ENCODE measurements around the gene PAFAH2.

PAFAH2 gene

GRCh38 chr1:25997828-25998761, at the start of gene PAFAH2:
PAFAH2 (minus strand) TSS chr1:25998063; CDS start chr1:25990816, 7,247 bp downstream.
- DNase-seq (ENCODE audit: low read depth) = peak; percentile 99

- DNase-seq (ENCODE audit: low read depth) = no peak
Measured at GRCh38 chr1:26047278-26047874, 49.5 kb upstream of the PAFAH2 start.

DNA sequence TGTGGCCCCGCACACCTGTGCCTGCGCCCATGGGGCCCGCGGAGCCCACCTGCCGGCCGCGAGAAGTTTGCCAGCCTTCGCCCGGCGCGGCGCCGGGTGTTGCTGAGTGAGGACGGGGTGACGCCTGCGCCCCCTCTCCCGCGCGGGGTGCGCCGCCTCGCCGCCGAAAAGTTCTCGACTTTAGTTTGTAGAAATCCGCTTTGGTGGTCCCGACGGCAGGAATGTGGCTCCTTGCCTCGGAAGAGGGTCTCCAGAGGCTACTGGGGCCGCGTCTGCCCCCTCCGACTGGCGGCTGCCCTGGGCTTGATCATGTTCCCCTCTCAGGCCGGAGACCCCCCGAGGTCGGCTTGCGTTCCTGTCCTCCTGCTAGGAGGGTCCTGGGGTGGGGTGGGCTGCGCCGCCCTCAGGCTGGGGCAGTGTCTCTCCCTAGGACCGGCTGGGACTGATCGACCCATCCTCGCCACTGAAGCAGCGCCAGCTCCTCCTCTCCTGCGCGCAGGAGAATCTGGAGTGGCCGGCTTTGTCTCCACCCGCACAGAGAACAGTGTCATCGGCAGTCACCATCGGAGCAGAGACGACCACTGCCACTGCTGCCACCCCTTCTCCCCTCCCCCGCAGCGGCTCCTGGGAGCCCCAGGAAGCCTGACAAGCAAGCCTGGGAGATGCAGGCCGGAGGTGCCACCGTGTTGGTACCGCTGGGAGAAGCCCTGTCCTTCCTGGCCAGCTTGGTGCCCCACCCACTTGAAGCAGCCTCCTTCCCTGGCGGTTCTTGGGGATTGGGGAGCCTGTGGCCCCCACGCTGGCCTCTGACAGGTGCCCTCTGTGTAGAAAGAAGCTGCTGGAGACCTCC, 48.6 kb upstream of the PAFAH2 start:
- no peak for DNase-seq (ENCODE audit: low read depth)

GRCh38 chr1:26045722-26046245, 47.9 kb upstream of the PAFAH2 start, which contains the start of gene SLC30A2:
SLC30A2 (minus strand) TSS chr1:26046118; CDS start chr1:26045896, 222 bp downstream.
- DNase-seq (ENCODE audit: low read depth) = no peak

DNA sequence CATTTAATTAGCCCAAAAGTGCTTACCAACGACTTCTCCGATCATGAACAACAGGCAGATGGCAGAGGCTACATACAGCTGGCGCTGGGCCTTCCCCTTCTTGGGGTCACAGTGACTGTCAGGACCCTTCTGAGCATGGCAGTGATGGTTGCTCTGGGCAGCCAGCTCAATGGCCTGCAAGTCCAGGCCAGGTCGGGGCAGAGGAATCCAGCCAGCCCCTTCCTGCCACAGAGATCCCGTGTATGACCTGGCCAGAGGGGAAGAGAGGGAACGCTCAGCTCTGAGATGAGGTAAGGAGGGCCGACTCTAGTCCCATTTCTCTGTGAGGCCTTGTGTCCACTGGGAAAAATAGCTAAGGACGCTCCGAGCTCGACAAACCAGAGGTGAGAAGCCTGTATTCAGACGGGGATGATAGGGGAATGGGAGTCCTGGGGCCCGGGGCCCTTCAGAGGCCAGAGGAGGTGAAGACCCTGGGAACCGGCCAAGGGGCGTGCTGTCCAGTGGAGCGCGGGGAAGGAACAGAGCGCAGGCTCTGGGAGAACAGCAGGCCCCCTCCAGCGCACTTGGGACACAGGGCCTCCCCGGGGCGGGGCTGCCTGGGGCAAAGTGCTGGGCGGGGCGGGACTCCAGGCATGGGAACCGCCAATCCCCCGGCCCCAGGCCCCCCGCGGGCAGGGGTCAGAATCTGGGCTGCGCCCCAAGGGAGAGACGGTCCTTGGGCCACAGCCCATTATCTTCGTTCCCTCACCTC, 47.3 kb upstream of the PAFAH2 start:
- DNase-seq (ENCODE audit: low read depth) = no peak

DNA sequence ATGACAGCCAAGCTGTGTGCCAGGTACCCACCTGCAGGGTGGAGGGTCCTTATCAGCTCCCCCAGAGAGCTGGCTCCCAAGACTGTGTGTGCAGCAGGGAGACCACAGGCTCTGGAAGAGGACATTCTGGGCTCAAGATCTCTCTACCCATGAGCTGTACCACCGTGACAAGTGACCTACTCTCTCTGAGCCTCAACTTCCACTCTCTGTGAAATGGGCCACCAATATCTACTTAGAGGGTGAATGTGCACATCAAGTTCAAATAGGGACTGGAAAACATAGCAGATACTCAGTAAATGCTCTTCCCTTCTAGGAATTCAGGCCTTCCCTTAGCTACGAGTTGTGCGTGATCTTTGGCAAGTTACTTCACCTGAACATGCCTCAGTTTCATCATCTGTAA, 46.6 kb upstream of the PAFAH2 start:
- DNase-seq (ENCODE audit: low read depth) = no peak

- no peak for DNase-seq (ENCODE audit: low read depth)
Measured at GRCh38 chr1:26043765-26044164, 45.9 kb upstream of the PAFAH2 start.

DNA sequence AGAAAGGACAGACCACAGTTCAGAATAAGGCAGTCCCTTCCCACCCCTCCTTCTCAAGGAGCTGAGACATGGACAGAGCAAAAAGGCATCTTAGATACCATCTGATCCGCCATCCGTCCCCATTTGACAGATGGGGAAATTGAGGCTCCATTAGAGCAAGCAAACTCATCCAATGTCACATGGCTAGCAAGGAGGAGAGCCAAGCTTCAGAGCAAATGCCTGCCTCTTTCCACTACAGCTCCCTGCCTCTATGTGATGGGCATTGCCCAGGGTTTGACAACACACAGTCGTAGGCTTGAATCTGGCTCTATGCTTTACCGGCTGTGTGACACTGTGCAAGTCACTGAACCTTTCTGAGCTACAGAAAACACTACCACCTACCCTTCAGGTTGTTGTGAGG, 44.1 kb upstream of the PAFAH2 start:
- DNase-seq (ENCODE audit: low read depth) = no peak

DNA sequence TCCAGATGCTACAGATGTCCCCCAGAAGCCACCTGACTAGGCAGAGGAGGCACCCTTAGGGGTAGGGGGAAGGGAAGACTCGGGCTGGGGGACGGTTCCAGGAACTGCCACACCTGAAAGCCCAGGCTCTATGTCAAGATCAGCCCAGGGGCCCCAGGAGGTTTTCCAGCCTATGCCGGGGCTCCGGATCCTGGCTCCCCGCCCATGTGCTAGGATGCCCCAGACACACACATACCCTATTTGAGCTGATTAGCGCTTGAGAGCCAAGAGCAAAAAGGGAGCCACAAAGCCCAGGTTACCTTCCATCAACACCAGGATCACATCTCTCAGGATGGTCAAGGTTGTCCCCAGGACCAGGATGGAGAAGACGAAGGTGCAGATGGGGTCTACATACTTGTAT, 43.5 kb upstream of the PAFAH2 start:
- no peak for DNase-seq (ENCODE audit: low read depth)

- DNase-seq (ENCODE audit: low read depth) = no peak
Measured at GRCh38 chr1:26038904-26039303, 41.0 kb upstream of the PAFAH2 start.

DNA sequence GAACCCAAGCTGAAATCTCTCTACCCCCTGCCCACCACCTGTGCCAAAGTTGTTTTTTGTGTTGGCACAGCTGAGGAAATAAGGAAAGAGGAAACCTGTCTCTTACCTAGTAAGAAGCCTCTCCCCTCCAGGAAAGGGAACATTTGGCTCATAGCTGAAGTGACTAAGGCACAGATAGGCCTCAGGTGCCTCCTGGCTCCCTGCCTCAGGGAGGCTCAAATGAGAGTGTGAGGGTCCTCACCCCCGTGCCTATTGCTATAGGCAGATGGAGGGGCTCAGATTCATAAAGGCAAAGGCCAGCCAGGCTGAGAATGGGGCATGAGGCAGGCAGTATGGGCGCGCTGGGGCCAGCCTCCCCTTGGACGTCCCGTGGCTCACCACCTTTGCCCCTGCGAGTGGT, 40.6 kb upstream of the PAFAH2 start:
- DNase-seq (ENCODE audit: low read depth) = no peak

DNA sequence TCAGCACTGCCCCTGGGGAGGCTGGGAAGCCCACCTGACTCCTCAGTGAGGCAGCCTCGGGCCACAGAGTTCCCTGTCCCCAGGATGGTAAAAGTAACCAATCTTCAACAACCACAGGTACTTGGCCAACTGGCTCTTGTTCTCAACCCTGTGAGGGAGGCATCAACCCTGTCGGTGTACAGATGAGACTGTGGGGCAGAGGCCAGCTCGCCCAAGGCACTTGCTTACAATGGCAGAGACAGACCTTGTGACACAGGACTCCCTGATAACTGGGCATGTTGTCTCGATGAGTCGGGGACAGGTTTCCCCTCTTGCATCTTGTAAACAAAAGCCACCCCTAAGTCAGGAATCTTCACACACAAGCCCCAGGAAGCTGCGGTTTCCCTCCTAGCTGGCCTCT, 40.0 kb upstream of the PAFAH2 start:
- DNase-seq (ENCODE audit: low read depth) = no peak

DNA sequence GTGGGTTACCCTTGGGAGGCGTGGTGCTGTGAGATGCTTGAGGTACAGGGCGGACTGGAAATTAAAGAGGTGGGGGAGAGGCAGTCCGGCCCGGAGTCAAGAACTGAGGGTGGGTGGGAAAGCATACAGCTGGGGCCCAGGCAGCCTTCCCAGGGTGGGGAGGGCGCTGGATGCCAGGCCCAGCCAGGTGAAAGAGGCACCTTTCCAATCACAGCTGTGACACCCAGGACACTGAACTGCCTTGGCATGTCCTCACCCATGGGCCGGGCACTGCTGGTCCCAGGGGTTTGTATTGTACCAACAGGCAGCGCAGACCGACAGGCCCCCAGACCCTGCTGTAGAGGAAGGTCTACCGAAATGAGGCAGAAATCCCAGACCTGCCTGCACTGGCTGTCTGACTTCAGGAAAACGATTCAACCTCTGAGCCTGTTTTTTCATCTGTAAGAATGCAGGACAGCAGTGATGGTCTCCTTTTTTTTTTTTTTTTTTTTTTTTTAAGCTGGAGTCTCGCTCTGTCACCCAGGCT, 39.0 kb upstream of the PAFAH2 start:
- DNase-seq (ENCODE audit: low read depth) = no peak

GRCh38 chr1:26035959-26036755, 38.3 kb upstream of the PAFAH2 start:
- DNase-seq (ENCODE audit: low read depth) = peak; percentile 80

DNA sequence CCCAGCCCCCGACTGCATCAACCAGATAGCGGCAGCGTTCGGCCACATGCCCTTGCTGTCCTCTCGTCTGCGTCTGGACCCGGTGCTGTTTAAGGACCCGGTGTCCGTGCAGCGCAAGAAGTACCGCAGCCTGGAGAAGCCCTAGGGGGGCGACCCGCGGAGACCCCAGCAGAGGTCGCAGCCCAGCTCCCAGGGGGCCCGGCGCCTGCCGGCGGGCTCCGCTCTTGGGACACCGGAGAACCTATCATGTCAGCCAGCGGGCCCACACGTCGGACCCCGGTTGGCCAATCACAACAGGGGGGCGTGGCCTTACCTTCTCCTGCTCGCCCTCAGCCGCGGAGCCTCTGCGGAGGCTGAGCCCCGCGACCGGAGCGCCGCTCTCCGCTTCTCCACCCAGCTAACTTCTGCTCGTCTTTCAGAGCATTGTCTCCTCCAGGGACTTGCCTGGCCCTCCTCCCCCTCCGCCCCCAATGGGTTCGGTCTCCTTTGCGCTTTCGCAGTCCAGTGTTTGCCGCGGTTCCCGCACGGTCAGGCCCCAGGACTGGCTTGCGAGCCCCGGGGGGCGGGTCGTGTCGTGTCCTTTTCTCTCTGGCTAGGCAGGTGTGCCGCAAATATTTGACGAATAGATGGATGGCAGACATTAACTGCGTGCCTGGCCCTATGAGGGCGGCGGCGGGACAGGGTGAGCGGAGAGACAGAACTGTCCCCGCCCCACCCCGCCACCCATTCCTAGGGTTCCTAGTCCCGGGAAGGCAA, 37.5 kb upstream of the PAFAH2 start:
- DNase-seq (ENCODE audit: low read depth) = peak; percentile 94

- DNase-seq (ENCODE audit: low read depth) = peak; percentile 38
Measured at GRCh38 chr1:26034504-26035202, 36.8 kb upstream of the PAFAH2 start.

- no peak for DNase-seq (ENCODE audit: low read depth)
Measured at GRCh38 chr1:26032656-26033357, 34.9 kb upstream of the PAFAH2 start.

GRCh38 chr1:26031611-26032220, 33.9 kb upstream of the PAFAH2 start:
- DNase-seq (ENCODE audit: low read depth) = peak; percentile 33

Data from ELR (cell line).